GM18907 (cell line): ENCODE data around the gene CPD.
"Not testable (repeated sequence)": the region's sequence is repeated elsewhere in the genome, so short reads cannot be mapped to it uniquely, and the experiment has no call there.

Source experiments
- ATAC-seq: cut with Tn5 transposase; IDR thresholded peaks from one replicate; pipeline ENCODE4 v1.9.1; 2021; ENCODE audit warnings: mild to moderate bottlenecking, moderate library complexity; ENCODE audit not compliant: unreplicated experiment

CPD gene

GRCh38 chr17:30378825-30379302 lies at the start of gene CPD:
CPD (plus strand) TSS chr17:30378927; CDS start chr17:30378981, 54 bp downstream.
- peak; percentile 81 for ATAC-seq

GRCh38 chr17:30332057-30332542 lies 46.6 kb upstream of the CPD start:
- ATAC-seq: peak; percentile 59

GRCh38 chr17:30333503-30334360 lies 45.0 kb upstream of the CPD start, which contains the start of gene TMIGD1:
TMIGD1 (minus strand) TSS chr17:30334057; CDS start chr17:30332133, 1,924 bp downstream.
- no peak for ATAC-seq

GRCh38 chr17:30334421-30334820 lies 44.3 kb upstream of the CPD start:
- no peak for ATAC-seq

GRCh38 chr17:30336369-30337171 lies 42.2 kb upstream of the CPD start:
- ATAC-seq: no peak

- no peak for ATAC-seq
Measured at GRCh38 chr17:30337393-30337999, 41.2 kb upstream of the CPD start.

- ATAC-seq: no peak
Measured at GRCh38 chr17:30339086-30339485, 39.6 kb upstream of the CPD start.

GRCh38 chr17:30340801-30341356 lies 37.8 kb upstream of the CPD start:
- ATAC-seq: no peak

- ATAC-seq: no peak
Measured at GRCh38 chr17:30341703-30342249, 37.0 kb upstream of the CPD start.

GRCh38 chr17:30343244-30343643 lies 35.5 kb upstream of the CPD start:
- ATAC-seq: not testable (repeated sequence)

- no peak for ATAC-seq
Measured at GRCh38 chr17:30343796-30344195, 34.9 kb upstream of the CPD start.

- no peak for ATAC-seq
Measured at GRCh38 chr17:30344283-30345088, 34.2 kb upstream of the CPD start.

- no peak for ATAC-seq
Measured at GRCh38 chr17:30345089-30345433, 33.7 kb upstream of the CPD start.

- no peak for ATAC-seq
Measured at GRCh38 chr17:30345527-30346075, 33.1 kb upstream of the CPD start.

- no peak for ATAC-seq
Measured at GRCh38 chr17:30346221-30346795, 32.4 kb upstream of the CPD start.

GRCh38 chr17:30347488-30347887 lies 31.2 kb upstream of the CPD start:
- ATAC-seq: no peak

- no peak for ATAC-seq
Measured at GRCh38 chr17:30349252-30349651, 29.5 kb upstream of the CPD start.

- ATAC-seq: not testable (repeated sequence)
Measured at GRCh38 chr17:30351263-30351662, 27.5 kb upstream of the CPD start.

GRCh38 chr17:30351735-30352134 lies 27.0 kb upstream of the CPD start:
- no peak for ATAC-seq
